GM12864 (cell line): ENCODE results near the gene DBX1.
"Not testable (repeated sequence)": the region's sequence is repeated elsewhere in the genome, so short reads cannot be mapped to it uniquely, and the experiment has no call there.

ENCODE experiments used
- DNase-seq: peaks from one replicate; pipeline ENCODE4 v3.0.0-alpha.2; 2011; ENCODE audit warnings: low read depth
- H3K4me3 ChIP-seq: 2 replicates; pipeline ENCODE4 v1.5.1; 2011; ENCODE audit warnings: mild to moderate bottlenecking, low read depth, low read length, control low read depth
- CTCF ChIP-seq: IDR thresholded peaks from 2 replicates; pipeline ENCODE4 v1.5.1; 2011; ENCODE audit warnings: low read depth, mild to moderate bottlenecking, moderate library complexity, low read length, control low read depth, inconsistent platforms; ENCODE audit errors: missing control alignments

Gene DBX1

DNA sequence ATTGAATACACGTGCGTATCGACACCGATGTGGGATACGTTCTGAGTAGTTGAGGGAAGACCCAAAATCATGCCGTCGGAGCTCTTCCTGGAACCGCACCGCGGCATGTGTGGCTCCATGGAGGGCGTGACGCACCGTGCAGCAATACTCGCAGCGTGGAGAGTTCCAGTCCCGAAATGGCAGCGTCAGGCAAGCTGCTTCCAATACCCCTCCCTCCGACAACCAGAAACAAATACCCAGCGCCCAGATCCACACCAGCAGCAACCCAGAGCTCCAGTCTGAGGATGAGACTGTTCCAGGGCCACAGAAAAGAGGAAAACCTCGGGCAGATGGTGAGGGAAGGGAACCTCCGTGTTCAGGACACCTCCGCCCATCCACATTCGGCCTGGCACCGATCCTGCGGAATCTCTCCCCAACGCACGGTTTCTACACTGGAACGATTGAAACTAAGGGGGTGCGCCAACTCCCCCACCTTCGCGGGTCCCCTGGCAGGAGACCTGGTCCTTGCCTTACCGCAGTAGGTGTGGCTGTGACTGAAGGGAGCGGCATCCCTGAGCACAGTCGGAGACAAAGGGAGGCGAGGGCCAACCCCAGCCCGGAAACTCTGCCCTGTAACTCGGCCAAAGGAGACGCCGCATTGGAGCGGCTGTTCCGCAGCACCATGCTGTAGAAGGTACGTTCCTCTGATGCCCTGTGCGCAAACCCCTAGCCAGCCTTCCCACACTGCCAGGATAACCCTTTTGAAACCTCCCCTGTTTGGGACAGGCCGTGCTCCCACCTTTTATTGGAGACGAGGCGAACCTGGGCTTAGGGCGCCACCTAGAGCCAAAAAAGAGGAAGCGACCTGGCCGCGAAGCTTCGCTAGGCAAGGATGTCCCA lies 28.2 kb downstream of the DBX1 start:
- DNase-seq = no peak
- H3K4me3 ChIP-seq = peak overlapping the region; percentile 13; the same call in 1 of the 2 replicates
- TF ChIP-seq CTCF = peak; percentile 89

DNA sequence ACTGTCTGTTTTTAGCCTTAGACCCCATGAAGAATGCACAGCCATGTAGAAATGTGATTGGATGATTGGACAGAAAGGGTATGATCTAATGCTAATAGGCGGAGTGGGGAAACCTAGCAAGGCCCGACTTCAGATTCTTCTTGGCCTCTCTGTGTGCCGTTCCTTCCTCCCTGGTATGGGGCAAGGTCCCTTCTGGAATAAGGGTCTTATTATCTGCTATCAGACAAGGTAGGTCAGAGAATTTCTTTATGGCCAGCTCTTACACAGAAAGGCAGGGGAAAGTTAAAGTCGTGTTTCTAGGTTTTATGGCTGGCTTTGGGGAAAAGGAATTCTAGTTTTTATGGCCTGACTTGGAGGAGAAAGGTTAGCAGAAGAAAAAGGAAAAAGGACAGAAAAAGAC lies 30.6 kb downstream of the DBX1 start:
- DNase-seq = no peak
- no peak overlapping the region for H3K4me3 ChIP-seq
- no peak for TF ChIP-seq CTCF

DNA sequence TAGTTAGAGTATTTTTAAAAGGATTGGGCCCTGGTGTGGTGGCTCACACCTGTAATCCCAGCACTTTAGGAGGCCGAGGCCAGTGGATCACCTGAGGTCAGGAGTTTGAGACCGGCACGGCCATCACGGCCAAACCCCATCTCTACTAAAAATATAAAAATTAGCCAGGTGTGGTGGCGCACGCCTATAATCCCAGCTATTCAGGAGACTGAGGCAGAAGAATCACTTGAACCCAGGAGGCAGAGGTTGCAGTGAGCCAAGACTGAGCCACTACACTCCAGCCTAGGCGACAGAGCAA lies 31.8 kb downstream of the DBX1 start:
- not testable (repeated sequence) for DNase-seq, H3K4me3 ChIP-seq

DNA sequence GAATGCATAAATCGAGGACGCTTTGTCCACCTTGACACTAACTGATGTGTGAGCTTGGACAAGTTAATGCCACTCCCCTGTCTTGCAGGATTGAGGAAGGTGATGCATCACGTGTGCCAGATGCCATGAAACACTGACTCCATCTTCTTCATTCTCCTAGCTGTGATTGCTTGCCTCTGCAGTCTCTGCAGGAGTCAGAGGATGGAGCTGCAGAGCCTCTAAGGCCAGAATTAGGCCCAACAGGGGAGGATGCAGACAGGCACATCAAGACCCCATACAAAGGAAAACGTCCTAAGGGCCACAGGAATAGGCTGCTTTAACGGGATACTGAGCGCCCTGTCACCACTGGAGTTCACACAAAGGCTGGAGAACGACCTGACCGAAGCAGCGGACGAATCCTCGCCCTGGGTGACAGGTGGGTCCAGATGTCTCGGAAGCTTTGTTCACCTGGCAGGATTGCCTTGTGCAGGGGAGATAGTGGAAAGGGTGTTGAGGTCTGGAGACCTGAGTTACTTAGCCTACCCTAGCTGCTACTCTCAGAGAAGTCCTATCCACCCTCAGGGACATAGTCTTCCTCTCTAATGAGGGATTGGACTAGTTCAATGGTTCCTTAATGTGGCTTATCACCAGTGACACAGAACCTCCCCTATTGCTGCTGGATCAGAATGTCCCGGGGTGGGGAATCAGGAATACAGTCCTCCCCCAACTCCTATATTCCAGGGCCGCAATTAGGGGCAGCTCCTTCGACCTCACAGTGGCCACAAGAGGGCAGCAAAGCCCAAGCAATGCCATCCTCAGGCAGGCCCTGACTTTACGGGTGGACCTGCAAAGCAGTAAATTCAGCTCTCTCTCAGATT lies 32.4 kb downstream of the DBX1 start:
- TF ChIP-seq CTCF = peak; percentile 79
- H3K4me3 ChIP-seq = no peak overlapping the region
- DNase-seq = no peak

- no peak for TF ChIP-seq CTCF
- H3K4me3 ChIP-seq = no peak overlapping the region
- DNase-seq = no peak
These were observed 33.6 kb downstream of the DBX1 start for GRCh38 chr11:20126724-20127123.

GRCh38 chr11:20125927-20126326 lies 34.3 kb downstream of the DBX1 start:
- no peak for TF ChIP-seq CTCF
- no peak overlapping the region for H3K4me3 ChIP-seq
- DNase-seq = no peak

DNA sequence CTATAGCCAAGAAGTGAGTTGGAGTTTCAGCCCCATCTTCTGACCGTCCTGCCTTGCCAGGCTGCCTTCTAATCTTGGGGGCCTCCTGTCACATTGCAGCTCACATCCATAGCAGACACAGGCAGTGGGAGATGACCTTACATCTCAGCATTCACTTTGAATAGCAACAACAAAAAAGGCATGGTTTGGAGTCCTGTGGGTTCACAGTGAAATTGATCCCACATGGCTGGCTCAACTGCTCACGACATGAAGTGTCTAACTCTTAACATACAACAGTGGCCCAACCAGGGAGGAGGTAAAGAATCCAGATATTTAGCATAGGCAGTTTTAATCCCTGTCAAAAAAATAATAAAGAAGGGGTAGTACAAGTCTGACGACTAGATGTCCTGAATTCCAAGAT lies 38.1 kb downstream of the DBX1 start:
- no peak for DNase-seq
- TF ChIP-seq CTCF = no peak
- no peak overlapping the region for H3K4me3 ChIP-seq
